Gastrocnemius medialis (tissue), 4 donors: Measurements from ENCODE around the gene TCTN2.

ENCODE experiments used
- CTCF ChIP-seq, 5 experiments: fragments of 450-650 bp in 3 of 5; fragments of 200-600 bp in 2 of 5; sonication (generic) in 2 of 5; IDR thresholded peaks in 4 of 5; conservative IDR thresholded peaks in 1 of 5; 1 replicate in 4 of 5; 2 replicates in 1 of 5; pipeline ENCODE4 v1.5.1; 2016 to 2019; ENCODE audit warnings: antibody characterized with exemption in 5 of 5, mild to moderate bottlenecking in 3 of 5, moderate library complexity in 3 of 5
- POLR2A ChIP-seq, 2 donors: fragments of 450-650 bp; IDR thresholded peaks; one replicate each; pipeline ENCODE4 v1.6.1; 2017; ENCODE audit warnings: antibody characterized with exemption in 2 of 2, mild to moderate bottlenecking in 2 of 2, moderate library complexity in 2 of 2

DNA sequence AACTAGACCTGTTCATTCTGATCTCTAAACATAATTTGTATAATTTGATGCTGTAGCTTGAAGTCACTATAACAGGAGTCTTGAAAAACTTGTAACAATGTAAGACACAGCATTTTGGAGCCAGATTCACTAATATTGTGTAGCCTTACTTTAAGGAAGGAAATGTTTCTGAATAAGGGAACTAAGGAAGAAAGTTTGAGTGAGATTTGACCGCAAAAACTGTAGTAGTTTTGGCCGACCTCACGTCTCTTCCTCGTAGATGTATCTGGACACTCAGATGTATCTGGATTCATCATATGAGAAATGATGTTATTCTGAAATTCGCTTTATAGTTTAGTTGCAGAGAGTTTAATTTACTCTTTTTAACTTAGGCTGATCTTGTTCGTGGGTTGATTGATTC, 77.2 kb downstream of the TCTN2 start:
- TF ChIP-seq CTCF (IDR thresholded peaks at IDR 0.05 in 4 of 5, conservative IDR thresholded peaks at IDR 0.05 in 1 of 5) (no peak), POLR2A (IDR thresholded peaks at IDR 0.05) (no peak)
